HG02852 (cell line): Measurements from ENCODE around the gene ARL15.

ENCODE experiments used
- ATAC-seq: cut with Tn5 transposase; IDR thresholded peaks from one replicate; pipeline ENCODE4 v1.9.1; 2021; ENCODE audit warnings: mild to moderate bottlenecking, moderate library complexity; ENCODE audit not compliant: unreplicated experiment

The ARL15 gene

DNA sequence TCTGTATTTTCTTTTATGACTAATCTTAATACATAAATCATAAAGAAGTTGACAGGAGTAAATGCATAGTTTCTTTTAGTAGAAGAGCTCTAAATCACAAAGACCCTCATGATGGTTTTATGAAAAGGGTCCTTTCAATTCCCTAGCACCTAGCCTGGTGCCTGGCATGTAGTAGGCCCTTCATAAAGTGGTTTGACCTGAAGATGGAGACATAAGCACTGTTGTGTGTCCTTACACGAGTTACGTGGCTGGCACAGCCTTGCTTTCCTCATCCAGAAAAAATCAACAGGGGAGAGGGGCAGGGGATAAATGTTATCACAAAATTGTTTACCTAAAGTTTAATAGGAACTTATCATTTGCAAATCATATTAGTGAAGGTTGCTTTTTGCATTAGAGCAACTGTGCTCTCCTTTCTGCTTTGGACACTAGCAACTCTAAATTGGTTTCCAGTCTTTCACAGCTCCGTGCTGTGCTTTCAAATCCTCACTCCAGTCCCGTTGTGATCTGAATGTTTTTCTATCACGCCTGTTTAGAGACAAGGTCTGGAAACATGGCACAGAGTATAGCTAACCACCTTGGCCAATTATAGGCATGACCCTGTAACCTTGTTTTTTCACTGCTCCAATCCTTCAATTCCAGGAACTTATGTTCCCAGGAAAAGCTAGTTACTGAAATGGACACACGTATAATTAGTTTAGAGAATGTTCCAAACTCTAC is 55.7 kb downstream of the ARL15 start:
- ATAC-seq: no peak

DNA sequence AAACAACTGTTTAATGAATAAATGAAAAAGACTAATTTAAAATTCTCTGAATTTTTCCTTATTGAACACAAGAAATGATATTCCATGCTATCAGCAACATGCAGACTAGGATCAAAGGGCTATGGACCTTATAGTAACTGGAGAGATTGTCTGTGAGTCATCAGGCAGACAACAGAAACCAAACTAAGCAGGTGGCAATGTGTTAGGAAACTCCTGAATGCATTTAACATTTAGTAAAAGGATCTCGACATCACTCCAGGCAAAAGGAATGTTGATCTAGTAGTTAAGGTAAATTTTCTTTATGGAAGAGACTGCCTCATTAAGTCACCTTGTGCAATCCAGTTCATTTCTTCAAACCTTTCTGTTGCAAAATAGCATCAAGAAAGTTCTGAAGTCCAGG is 58.4 kb downstream of the ARL15 start:
- ATAC-seq: no peak

DNA sequence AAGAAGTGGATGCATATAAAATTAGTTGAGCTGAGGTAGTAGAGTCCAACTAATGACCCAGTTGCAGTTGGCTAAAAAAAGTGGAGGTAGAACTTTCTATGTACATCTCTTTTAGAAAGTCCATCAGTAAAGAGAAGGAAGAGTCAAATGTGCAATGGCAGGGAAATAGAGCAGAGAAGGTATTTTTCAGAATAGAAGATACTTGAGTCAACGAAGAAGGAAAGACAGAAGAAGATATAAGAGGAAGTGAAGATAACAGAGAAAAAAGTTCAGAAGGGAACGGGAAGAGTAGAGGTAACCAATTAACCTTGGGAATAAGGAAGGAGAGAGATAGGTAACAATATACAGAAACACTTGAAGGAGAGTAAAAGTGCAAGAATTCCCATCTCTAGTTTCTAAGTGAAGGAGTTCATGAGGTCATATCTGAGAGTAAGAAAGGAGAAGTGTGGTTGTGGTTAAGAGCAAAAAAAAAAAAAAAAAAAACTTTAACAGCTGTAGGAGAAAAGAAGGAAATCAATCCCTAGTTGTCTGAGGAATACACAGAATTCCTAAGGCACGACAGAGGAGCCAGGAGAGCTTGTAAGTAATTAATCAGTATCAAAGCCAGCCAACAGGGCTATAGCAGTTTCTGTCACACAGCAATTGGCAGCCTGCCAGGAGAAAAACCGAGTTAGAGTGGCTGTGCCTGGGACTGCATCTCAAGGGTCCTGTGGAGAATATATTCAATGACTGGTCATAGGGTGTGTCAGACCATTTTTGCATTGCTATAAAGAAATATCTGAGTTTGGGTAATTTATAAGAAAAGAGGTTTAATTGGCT is 61.0 kb downstream of the ARL15 start:
- ATAC-seq: no peak

- ATAC-seq: no peak
Observed at GRCh38 chr5:54247226-54247625, 63.1 kb downstream of the ARL15 start.

DNA sequence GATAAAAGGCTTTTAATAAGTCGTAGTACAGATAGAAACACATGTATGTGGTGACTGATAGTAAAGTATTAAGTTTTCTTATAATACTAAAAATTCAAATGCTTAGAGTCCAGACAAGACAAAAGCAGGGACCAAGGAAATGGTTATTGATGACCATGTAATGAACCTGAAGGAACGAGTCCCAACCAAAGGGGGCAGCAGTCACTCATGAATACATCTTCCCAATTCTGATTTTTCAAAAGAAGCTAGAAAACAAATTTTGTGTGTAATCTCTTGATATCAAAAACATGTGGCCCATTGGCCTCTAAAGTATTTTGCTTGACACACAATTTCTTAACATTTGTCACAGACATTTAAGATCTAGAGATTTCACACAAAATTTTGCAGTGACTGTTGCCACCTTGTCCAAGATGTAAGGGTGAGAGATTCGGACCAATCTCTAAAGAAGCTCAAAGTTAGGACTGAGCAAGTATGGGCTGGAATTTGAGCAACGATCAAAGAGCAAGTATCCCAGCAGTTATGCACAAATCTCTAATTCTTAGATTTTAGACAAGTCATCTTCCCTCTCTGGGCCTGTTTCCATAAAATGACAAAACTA is 66.8 kb downstream of the ARL15 start:
- peak; percentile 59 for ATAC-seq

GRCh38 chr5:54242297-54242696 is 68.1 kb downstream of the ARL15 start:
- ATAC-seq: no peak

- no peak for ATAC-seq
Observed at GRCh38 chr5:54234304-54234933, 76.0 kb downstream of the ARL15 start.

DNA sequence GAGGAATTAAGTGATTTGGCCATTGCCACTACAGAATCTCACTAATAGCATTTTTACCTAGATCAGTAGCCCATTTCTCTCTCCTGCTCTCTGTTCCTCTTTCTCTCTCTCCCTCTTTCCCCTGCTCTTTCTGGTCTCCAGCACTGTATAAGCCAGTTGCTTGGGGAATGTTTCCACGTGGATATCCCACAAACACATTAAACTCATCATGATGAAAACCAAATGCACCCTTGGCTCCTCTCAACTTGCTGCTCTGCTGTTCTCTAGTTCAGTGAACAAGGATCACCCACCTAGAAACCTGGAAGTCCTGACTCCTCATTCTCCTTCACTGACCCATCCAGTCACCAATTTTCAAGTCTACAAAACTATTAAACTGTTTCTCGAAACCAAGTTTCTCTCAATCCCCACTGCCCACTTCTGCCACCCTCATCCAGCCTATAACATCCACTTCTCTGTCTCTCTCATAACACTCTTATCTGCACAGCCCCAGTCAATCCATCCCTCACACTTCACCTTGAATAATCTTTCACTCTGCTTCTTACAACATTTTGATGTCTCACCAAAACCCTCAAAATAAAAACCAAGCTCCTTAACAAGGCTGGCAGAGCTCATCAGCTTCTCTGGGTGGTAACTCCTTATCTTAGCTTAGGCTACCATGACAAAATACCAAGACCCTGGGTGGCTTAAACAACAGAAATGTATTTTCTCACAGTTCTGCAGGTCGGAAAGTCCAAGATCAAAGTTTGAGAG is 79.3 kb downstream of the ARL15 start:
- ATAC-seq: no peak

DNA sequence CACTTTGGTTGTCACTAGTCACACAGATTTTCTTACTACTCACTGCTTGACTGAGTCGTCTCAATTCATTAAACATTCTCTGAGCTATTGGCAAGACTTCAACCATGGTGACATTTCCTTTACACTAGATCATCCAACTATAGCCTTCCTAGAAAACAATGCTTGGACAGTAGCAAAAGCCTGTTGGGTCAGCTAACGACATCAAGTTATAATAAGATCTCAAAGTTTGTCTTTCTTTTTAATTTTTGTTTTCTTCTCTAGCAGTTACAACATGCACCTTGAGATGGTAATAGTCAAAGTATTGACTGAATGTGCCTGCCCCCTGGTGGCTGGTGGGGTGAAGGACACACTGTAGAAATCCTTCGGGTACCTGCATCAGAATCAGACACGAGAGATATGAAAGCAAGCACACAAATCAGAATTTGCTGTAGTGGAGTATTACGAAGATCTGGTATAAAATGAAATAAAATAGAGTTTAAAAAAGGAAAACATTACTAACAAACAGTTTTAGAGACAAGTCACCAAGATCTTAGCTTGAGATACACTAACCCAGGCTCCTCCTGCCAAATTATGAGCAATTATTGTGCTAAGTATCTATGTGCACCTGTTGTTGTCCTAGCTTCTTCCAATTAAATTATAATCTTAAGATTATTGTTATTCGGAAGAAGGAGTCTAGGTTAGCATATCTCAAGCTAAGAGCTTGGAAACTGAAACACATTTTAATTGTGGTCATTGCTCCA is 81.2 kb downstream of the ARL15 start:
- peak; percentile 84 for ATAC-seq

DNA sequence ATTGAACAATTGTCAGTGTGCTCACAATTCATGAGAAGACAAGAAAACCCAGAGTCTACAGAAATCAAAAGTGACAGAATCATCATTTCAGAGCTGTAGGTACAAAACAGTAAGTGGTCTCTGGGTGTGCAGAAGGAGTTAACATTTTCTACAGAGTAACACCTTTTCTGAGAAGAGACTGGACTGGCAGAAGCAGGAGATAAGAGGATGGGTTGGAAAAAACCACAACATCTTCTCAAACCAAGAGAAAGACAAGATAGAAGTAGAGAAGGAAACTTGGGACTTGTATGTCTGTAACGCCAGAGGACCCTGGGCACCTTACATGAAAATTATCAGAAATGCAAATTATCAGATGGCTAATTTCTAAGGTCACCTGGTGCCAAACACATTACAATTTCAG is 82.6 kb downstream of the ARL15 start:
- no peak for ATAC-seq

GRCh38 chr5:54227109-54227508 is 83.3 kb downstream of the ARL15 start:
- no peak for ATAC-seq

DNA sequence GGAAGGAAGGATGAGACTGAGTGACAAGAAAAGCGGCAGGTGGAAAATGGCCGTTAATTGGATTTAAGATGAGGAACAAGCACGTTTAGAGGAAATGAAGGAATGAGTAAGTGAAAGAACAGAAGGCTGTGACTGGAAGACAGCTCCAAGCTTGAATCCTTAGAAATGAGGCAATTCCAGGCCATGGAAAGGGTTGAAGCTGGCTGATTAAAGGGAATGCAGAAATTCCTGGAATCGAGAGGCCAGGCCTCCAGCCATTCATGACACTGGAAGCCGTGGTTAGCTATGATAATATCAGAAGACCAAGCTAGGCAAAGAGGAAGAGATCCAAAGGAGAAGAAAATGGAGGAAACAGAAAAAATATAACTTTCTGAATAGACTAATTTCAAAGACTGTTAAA is 84.2 kb downstream of the ARL15 start:
- no peak for ATAC-seq

GRCh38 chr5:54224103-54224826 is 86.1 kb downstream of the ARL15 start:
- ATAC-seq: no peak

GRCh38 chr5:54222336-54222735 is 88.0 kb downstream of the ARL15 start:
- no peak for ATAC-seq

GRCh38 chr5:54221135-54221534 is 89.2 kb downstream of the ARL15 start:
- ATAC-seq: no peak

DNA sequence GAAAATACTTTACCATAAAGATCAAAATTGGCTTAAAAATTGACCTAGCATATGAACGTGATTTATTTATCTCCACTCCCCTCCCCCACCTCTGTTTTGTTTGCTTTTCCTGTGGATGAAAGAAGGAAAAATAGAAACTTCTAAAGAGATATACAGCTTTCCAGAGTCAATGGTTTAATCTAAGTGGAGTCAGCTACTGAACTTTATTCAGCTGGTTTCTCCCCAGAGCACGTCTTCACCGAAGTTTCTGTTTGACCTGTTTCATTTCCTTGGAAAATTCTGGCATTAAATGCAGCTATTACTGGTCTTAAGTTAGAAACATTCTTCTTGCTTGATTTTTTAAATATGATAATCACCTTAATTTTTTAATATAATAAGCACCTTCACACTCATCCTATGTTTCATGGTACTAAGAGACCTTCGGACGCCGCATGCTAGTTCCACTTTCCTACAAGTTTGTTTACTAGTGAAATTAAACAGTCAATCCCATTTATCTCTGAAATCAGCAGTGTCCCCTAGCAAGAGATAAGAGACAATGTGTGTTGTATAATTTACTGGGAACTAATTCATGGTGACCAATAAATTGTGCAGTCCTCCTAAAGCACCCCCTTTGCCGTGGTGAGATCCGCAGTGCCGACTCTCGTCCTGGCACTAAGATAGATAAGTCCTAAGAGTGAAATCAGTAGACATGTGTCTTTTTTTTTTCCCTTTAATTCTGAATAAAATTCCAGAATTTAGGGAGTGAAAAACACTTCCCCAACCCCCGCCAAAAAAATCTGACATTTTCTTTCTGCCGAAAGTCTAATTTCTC is 89.9 kb downstream of the ARL15 start:
- ATAC-seq: no peak

DNA sequence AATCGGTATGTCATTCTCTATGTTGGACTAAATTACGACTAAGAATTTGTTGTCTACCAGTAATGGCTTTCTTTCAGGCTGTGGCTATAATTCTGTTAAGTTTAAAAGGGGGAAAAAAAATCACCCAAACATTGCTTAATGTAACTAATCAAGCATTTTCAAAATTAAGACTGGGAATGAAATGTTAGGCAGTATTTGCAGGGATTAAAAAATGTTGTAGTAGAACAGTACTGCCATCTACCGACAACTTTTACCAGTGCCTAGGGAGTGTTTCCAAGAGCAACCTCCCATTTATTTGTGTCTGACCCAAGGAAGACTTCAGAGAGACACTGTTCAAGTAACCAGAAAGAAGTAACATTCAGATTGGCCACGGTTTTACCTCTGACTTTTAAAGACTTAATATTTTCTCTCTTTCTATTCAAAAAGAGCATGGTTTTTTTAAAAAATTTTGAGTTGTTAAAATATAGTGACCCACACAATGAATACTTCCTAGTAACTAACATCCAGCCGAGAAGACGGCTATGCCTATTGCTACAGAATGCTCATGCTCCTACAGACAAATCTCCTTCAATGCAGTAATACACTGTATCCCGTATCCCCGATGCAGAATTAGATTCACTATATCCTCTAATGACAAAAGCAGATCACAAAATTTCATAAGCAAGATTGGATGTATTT is 92.4 kb downstream of the ARL15 start:
- ATAC-seq: no peak

GRCh38 chr5:54215233-54215736 is 95.1 kb downstream of the ARL15 start:
- ATAC-seq: no peak
